Measurements from ENCODE around the gene TOPAZ1. TPM values are rescaled to one million over a fixed set of nuclear protein-coding genes. Genes with fewer than 3 reads are reported as not detected.

Gene TOPAZ1
- total and polyA plus RNA-seq, 9 of the 15 experiments (the other 6 are each of a cell fraction or from before 2014, with no cell fraction given), result 0.01 TPM; not detected in 8

DNA sequence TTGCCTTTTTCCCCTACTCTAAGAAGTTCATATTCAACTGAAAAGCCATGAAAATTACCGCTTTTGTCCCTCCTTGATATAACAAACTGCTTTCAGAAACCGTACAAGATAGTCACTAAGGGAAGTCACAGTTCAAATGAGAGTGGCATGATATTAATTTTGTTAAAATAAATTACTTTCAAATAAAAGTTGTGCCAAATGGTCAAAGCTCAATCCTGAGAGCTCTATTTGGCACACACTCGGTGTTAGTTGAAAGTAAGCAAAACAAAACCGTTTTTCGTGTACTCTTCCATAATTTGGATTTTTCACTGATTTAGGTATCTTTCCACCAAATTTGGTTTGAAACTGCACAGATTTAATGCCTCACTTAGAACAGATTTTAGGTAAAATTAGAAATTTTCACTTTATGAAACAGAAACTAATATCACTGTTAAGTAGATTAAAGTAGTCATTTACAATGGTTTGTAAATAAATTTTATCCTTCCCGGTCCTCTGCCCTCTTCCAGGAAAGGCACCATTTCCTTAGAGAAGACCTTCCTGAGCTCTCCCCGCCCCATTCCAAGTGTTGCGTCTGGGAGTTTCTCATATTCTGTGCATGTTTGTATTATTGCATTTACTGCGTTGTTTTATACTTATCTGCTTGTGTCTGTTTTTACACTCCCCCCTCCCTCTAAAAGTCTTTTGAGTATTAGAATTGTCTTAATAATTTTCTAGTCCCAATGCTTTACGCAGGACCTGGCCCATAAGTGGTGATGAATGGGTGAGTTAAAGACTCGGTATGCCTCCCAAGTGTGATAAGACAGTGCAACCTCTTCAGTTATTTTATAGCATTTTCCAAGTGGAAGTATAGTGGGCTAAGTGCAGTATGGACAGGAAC is 97.7 kb downstream of the TOPAZ1 start:
- in situ Hi-C loops (cut with MboI), result no loop called here
- H3K9me1 ChIP-seq (ENCODE audit: control insufficient read depth, insufficient read depth, low read length), result no peaks in the 10 kb centered on the region
- WGBS (ENCODE audit: insufficient coverage, low coverage, missing lambda C conversion rate), result 10% methylated on average over 11 of the region's 11 CpGs
- FAIRE-seq (no peak), ATAC-seq (no peak), DNase-seq (ENCODE audit: extremely low read depth in 1 of 4, low spot score in 3 of 4) (peak in 1 of 4 experiments; percentile 21)
- H3K27ac ChIP-seq (ENCODE audit: extremely low read depth, low read depth, low read length), result peak overlapping the region; percentile 93; the same call in 2 of the 3 replicates
- H3K9me3 ChIP-seq (replicated peaks; ENCODE audit: control insufficient read depth, insufficient read depth, low read depth, low read length), result no peaks in the 10 kb centered on the region
- H3K4me2 ChIP-seq (ENCODE audit: insufficient read depth, low read length), result peak overlapping the region; percentile 95
- H4K20me1 ChIP-seq (replicated peaks; ENCODE audit: control insufficient read depth, insufficient read depth, low read length), result no peaks in the 10 kb centered on the region
- H3K4me1 ChIP-seq (replicated peaks in 1 of 2; ENCODE audit: control insufficient read depth in 2 of 2, insufficient read depth in 2 of 2, low read length in 2 of 2), result peaks cover 10 to 12% of the 10 kb centered on the region in 2 experiments; a peak in 3 of 5 replicates
- H3K36me3 ChIP-seq (ENCODE audit: control insufficient read depth, insufficient read depth, low read length), result no peaks in the 10 kb centered on the region; the same call in 2 of the 3 replicates
- ChIA-PET CTCF (ENCODE audit: low intra/inter-chr PET ratio) (no interaction called here), POLR2A (interaction anchor here (0.7 to 2.9 kb wide), 7 partner anchors 16 to 636 kb away, joined by 3 to 16 read pairs (median 5); partner anchors contain the start of genes EXOSC7 and ZDHHC3)
- no TSS peak for BruUV-seq (replicated peaks)
- peak overlapping the region; percentile 65 for H3K4me3 ChIP-seq
- intact Hi-C loops (cut with micrococcal nuclease), result loop anchor here (2.0 to 5.0 kb wide), 2 partner anchors 101 to 178 kb away; no protein-coding TSS in a partner anchor
- peak overlapping the region in 1 of 2 experiments; percentile 88; a peak in 3 of 4 replicates for H3K9ac ChIP-seq (ENCODE audit: insufficient read depth in 1 of 2, low read depth in 2 of 2, low read length in 2 of 2)
- peak overlapping the region; percentile 99 for H2AFZ ChIP-seq (ENCODE audit: low read depth, low read length)
- peaks cover 28% of the 10 kb centered on the region for H3K79me2 ChIP-seq (ENCODE audit: control insufficient read depth, insufficient read depth, low read length)
- no peaks in the 10 kb centered on the region for H3K27me3 ChIP-seq (ENCODE audit: control insufficient read depth in 2 of 2, insufficient read depth in 2 of 2, low read length in 2 of 2)
- TF ChIP-seq KAT7 (CRISPR knock-in tag; IDR thresholded peaks at IDR 0.05; ENCODE audit: borderline replicate concordance) (peak; percentile 69; the same call in 1 of the 2 replicates), FOXP1 (CRISPR knock-in tag; IDR thresholded peaks at IDR 0.05) (no peak), JUND (IDR thresholded peaks at IDR 0.05; ENCODE audit: borderline replicate concordance, low read depth, low read length) (no peak), JUND (tag; IDR thresholded peaks at IDR 0.05; ENCODE audit: borderline replicate concordance, low read depth, low read length) (no peak), UBTF (IDR thresholded peaks at IDR 0.05; ENCODE audit: borderline replicate concordance in 1 of 2, low read depth in 2 of 2, low read length in 2 of 2) (0 out of 4 replicates have a peak, but pooled peaks of 1 of the 2 experiments have one; percentile 37), MAZ (CRISPR knock-in tag; conservative IDR thresholded peaks at IDR 0.05 in 1 of 2, IDR thresholded peaks at IDR 0.05 in 1 of 2) (0 out of 4 replicates have a peak, but pooled peaks of 1 of the 2 experiments have one; percentile 17), ZNF316 (IDR thresholded peaks at IDR 0.05) (no peak), KDM5B (IDR thresholded peaks at IDR 0.05; ENCODE audit: insufficient replicate concordance, low read depth, low read length) (peak; percentile 32), ELF1 (tag; IDR thresholded peaks at IDR 0.05) (peak; percentile 7; the same call in 1 of the 2 replicates), ZNF280B (CRISPR knock-in tag; IDR thresholded peaks at IDR 0.05) (no peak), PHF21A (IDR thresholded peaks at IDR 0.05; ENCODE audit: borderline replicate concordance, low read depth) (peak; percentile 65; the same call in 1 of the 2 replicates), KDM1A (IDR thresholded peaks at IDR 0.05) (peak; percentile 72 to 87), C11orf30 (IDR thresholded peaks at IDR 0.05; ENCODE audit: low read depth) (no peak), STAT5A (IDR thresholded peaks at IDR 0.05; ENCODE audit: borderline replicate concordance, low read length) (0 out of 2 replicates have a peak, but pooled peaks have one; percentile 16)
- TF ChIP-seq, protein P1, sequence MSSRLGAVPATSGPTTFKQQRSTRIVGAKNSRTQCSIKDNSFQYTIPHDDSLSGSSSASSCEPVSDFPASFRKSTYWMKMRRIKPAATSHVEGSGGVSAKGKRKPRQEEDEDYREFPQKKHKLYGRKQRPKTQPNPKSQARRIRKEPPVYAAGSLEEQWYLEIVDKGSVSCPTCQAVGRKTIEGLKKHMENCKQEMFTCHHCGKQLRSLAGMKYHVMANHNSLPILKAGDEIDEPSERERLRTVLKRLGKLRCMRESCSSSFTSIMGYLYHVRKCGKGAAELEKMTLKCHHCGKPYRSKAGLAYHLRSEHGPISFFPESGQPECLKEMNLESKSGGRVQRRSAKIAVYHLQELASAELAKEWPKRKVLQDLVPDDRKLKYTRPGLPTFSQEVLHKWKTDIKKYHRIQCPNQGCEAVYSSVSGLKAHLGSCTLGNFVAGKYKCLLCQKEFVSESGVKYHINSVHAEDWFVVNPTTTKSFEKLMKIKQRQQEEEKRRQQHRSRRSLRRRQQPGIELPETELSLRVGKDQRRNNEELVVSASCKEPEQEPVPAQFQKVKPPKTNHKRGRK (tag; IDR thresholded peaks at IDR 0.05), result peak; percentile 65; the same call in 1 of the 2 replicates

Measured in K562 (cell line).